ENCODE measurements around the gene CDKN3. TPM values are rescaled to one million over a fixed set of nuclear protein-coding genes. Genes with fewer than 3 reads are reported as not detected.

The CDKN3 gene
- polyA plus RNA-seq, 4 donors = 2.2 to 56.3 (median 13.2) TPM

- H3K4me3 ChIP-seq (ENCODE audit: low read depth in 1 of 3, low read length in 3 of 3) = no peak overlapping the region
- peaks cover 0 to 15% of the 10 kb centered on the region in 2 donors for H3K9me3 ChIP-seq (ENCODE audit: control insufficient read depth in 2 of 2, insufficient read depth in 1 of 2, low read depth in 1 of 2, low read length in 1 of 2)
- whole genome bisulfite sequencing, 3 donors = 63 to 76% (median 65%) methylated on average over 2 of the region's 2 CpGs
- no peaks in the 10 kb centered on the region for H3K27me3 ChIP-seq (ENCODE audit: control insufficient read depth in 3 of 3, insufficient read depth in 3 of 3, low read length in 3 of 3)
- FAIRE-seq (no peak), DNase-seq (no peak)
- H3K36me3 ChIP-seq (ENCODE audit: control insufficient read depth in 3 of 3, insufficient read depth in 2 of 3, low read depth in 1 of 3, low read length in 3 of 3) = no peaks in the 10 kb centered on the region
- H3K27ac ChIP-seq (ENCODE audit: low read depth in 1 of 3, low read length in 2 of 3) = peak overlapping the region in 2 of 3 donors; percentile 4 to 6
- no peaks in the 10 kb centered on the region for H3K4me1 ChIP-seq (ENCODE audit: control insufficient read depth in 3 of 3, insufficient read depth in 2 of 3, low read depth in 1 of 3, low read length in 2 of 3)
These were observed 43.1 kb upstream of the CDKN3 start for GRCh38 chr14:54353694-54354093.

- Histone ChIP-seq H3K4me3 (ENCODE audit: low read depth in 1 of 3, low read length in 3 of 3) (no peak overlapping the region), H3K27ac (ENCODE audit: low read depth in 1 of 3, low read length in 2 of 3) (peak overlapping the region in 2 of 3 donors; percentile 14 to 69), H3K27me3 (ENCODE audit: control insufficient read depth in 3 of 3, insufficient read depth in 3 of 3, low read length in 3 of 3) (no peaks in the 10 kb centered on the region), H3K36me3 (ENCODE audit: control insufficient read depth in 3 of 3, insufficient read depth in 2 of 3, low read depth in 1 of 3, low read length in 3 of 3) (no peaks in the 10 kb centered on the region), H3K9me3 (ENCODE audit: control insufficient read depth in 2 of 2, insufficient read depth in 1 of 2, low read depth in 1 of 2, low read length in 1 of 2) (peaks cover 0 to 15% of the 10 kb centered on the region in 2 donors), H3K4me1 (ENCODE audit: control insufficient read depth in 3 of 3, insufficient read depth in 2 of 3, low read depth in 1 of 3, low read length in 2 of 3) (no peaks in the 10 kb centered on the region)
- peak; percentile 66 to 67 for DNase-seq
- FAIRE-seq = no peak
These were observed 42.7 kb upstream of the CDKN3 start for GRCh38 chr14:54354096-54354495.

GRCh38 chr14:54354968-54355641 is 41.7 kb upstream of the CDKN3 start:
- Histone ChIP-seq H3K27me3 (ENCODE audit: control insufficient read depth in 3 of 3, insufficient read depth in 3 of 3, low read length in 3 of 3) (no peaks in the 10 kb centered on the region), H3K27ac (ENCODE audit: low read depth in 1 of 3, low read length in 2 of 3) (peak overlapping the region in 1 of 3 donors; percentile 14)
- FAIRE-seq = no peak

GRCh38 chr14:54355698-54356097 is 41.1 kb upstream of the CDKN3 start:
- Histone ChIP-seq H3K27me3 (ENCODE audit: control insufficient read depth in 3 of 3, insufficient read depth in 3 of 3, low read length in 3 of 3) (no peaks in the 10 kb centered on the region), H3K36me3 (ENCODE audit: control insufficient read depth in 3 of 3, insufficient read depth in 2 of 3, low read depth in 1 of 3, low read length in 3 of 3) (no peaks in the 10 kb centered on the region), H3K4me1 (ENCODE audit: control insufficient read depth in 3 of 3, insufficient read depth in 2 of 3, low read depth in 1 of 3, low read length in 2 of 3) (no peaks in the 10 kb centered on the region), H3K4me3 (ENCODE audit: low read depth in 1 of 3, low read length in 3 of 3) (no peak overlapping the region), H3K9me3 (ENCODE audit: control insufficient read depth in 2 of 2, insufficient read depth in 1 of 2, low read depth in 1 of 2, low read length in 1 of 2) (peaks cover 0 to 19% of the 10 kb centered on the region in 2 donors), H3K27ac (ENCODE audit: low read depth in 1 of 3, low read length in 2 of 3) (no peak overlapping the region)
- 47 to 77% (median 51%) methylated on average over 2 of the region's 2 CpGs for WGBS, 3 donors
- no peak for FAIRE-seq
- no peak for DNase-seq

More at GRCh38 chr14:54354968-54355641, 41.7 kb upstream of the CDKN3 start:
- no peak for DNase-seq
- no peak overlapping the region for H3K4me3 ChIP-seq (ENCODE audit: low read depth in 1 of 3, low read length in 3 of 3)
- H3K9me3 ChIP-seq (ENCODE audit: control insufficient read depth in 2 of 2, insufficient read depth in 1 of 2, low read depth in 1 of 2, low read length in 1 of 2) = peaks cover 0 to 15% of the 10 kb centered on the region in 2 donors
- H3K4me1 ChIP-seq (ENCODE audit: control insufficient read depth in 3 of 3, insufficient read depth in 2 of 3, low read depth in 1 of 3, low read length in 2 of 3) = no peaks in the 10 kb centered on the region
- no peaks in the 10 kb centered on the region for H3K36me3 ChIP-seq (ENCODE audit: control insufficient read depth in 3 of 3, insufficient read depth in 2 of 3, low read depth in 1 of 3, low read length in 3 of 3)

- Histone ChIP-seq H3K36me3 (ENCODE audit: control insufficient read depth in 3 of 3, insufficient read depth in 2 of 3, low read depth in 1 of 3, low read length in 3 of 3) (no peaks in the 10 kb centered on the region), H3K27ac (ENCODE audit: low read depth in 1 of 3, low read length in 2 of 3) (no peak overlapping the region), H3K27me3 (ENCODE audit: control insufficient read depth in 3 of 3, insufficient read depth in 3 of 3, low read length in 3 of 3) (no peaks in the 10 kb centered on the region), H3K4me1 (ENCODE audit: control insufficient read depth in 3 of 3, insufficient read depth in 2 of 3, low read depth in 1 of 3, low read length in 2 of 3) (no peaks in the 10 kb centered on the region), H3K4me3 (ENCODE audit: low read depth in 1 of 3, low read length in 3 of 3) (no peak overlapping the region), H3K9me3 (ENCODE audit: control insufficient read depth in 2 of 2, insufficient read depth in 1 of 2, low read depth in 1 of 2, low read length in 1 of 2) (peaks cover 0 to 20% of the 10 kb centered on the region in 2 donors)
- 73 to 82% (median 79%) methylated on average over 3 of the region's 3 CpGs for WGBS, 3 donors
- FAIRE-seq (no peak), DNase-seq (no peak)
These were observed 40.6 kb upstream of the CDKN3 start for GRCh38 chr14:54356172-54356571.

GRCh38 chr14:54360667-54361066 is 36.1 kb upstream of the CDKN3 start:
- 87 to 97% (median 93%) methylated on average over 1 of the region's 1 CpG for WGBS, 3 donors

GRCh38 chr14:54362089-54362504 is 34.7 kb upstream of the CDKN3 start:
- 90 to 95% (median 95%) methylated on average over 5 of the region's 5 CpGs for WGBS, 3 donors

More at GRCh38 chr14:54360667-54361066, 36.1 kb upstream of the CDKN3 start:
- Histone ChIP-seq H3K4me3 (ENCODE audit: low read depth in 1 of 3, low read length in 3 of 3) (no peak overlapping the region), H3K36me3 (ENCODE audit: control insufficient read depth in 3 of 3, insufficient read depth in 2 of 3, low read depth in 1 of 3, low read length in 3 of 3) (no peaks in the 10 kb centered on the region), H3K27ac (ENCODE audit: low read depth in 1 of 3, low read length in 2 of 3) (no peak overlapping the region), H3K9me3 (ENCODE audit: control insufficient read depth in 2 of 2, insufficient read depth in 1 of 2, low read depth in 1 of 2, low read length in 1 of 2) (peaks cover 0 to 5% of the 10 kb centered on the region in 2 donors), H3K27me3 (ENCODE audit: control insufficient read depth in 3 of 3, insufficient read depth in 3 of 3, low read length in 3 of 3) (no peaks in the 10 kb centered on the region), H3K4me1 (ENCODE audit: control insufficient read depth in 3 of 3, insufficient read depth in 2 of 3, low read depth in 1 of 3, low read length in 2 of 3) (no peaks in the 10 kb centered on the region)
- FAIRE-seq (no peak), DNase-seq (no peak)

GRCh38 chr14:54362759-54363437 is 33.9 kb upstream of the CDKN3 start:
- H3K4me3 ChIP-seq (ENCODE audit: low read depth in 1 of 3, low read length in 3 of 3) = no peak overlapping the region
- no peak overlapping the region for H3K27ac ChIP-seq (ENCODE audit: low read depth in 1 of 3, low read length in 2 of 3)
- DNase-seq = no peak
- no peak for FAIRE-seq
- 59 to 71% (median 68%) methylated on average over 5 of the region's 5 CpGs for WGBS, 3 donors
- peaks cover 0 to 15% (median 0%) of the 10 kb centered on the region in 3 donors for H3K4me1 ChIP-seq (ENCODE audit: control insufficient read depth in 3 of 3, insufficient read depth in 2 of 3, low read depth in 1 of 3, low read length in 2 of 3)
- H3K36me3 ChIP-seq (ENCODE audit: control insufficient read depth in 3 of 3, insufficient read depth in 2 of 3, low read depth in 1 of 3, low read length in 3 of 3) = no peaks in the 10 kb centered on the region
- peaks cover 0 to 5% of the 10 kb centered on the region in 2 donors for H3K9me3 ChIP-seq (ENCODE audit: control insufficient read depth in 2 of 2, insufficient read depth in 1 of 2, low read depth in 1 of 2, low read length in 1 of 2)
- no peaks in the 10 kb centered on the region for H3K27me3 ChIP-seq (ENCODE audit: control insufficient read depth in 3 of 3, insufficient read depth in 3 of 3, low read length in 3 of 3)

More at GRCh38 chr14:54362089-54362504, 34.7 kb upstream of the CDKN3 start:
- H3K27me3 ChIP-seq (ENCODE audit: control insufficient read depth in 3 of 3, insufficient read depth in 3 of 3, low read length in 3 of 3) = no peaks in the 10 kb centered on the region
- no peak overlapping the region for H3K27ac ChIP-seq (ENCODE audit: low read depth in 1 of 3, low read length in 2 of 3)
- H3K36me3 ChIP-seq (ENCODE audit: control insufficient read depth in 3 of 3, insufficient read depth in 2 of 3, low read depth in 1 of 3, low read length in 3 of 3) = no peaks in the 10 kb centered on the region
- DNase-seq = no peak
- FAIRE-seq = no peak
- H3K4me3 ChIP-seq (ENCODE audit: low read depth in 1 of 3, low read length in 3 of 3) = no peak overlapping the region
- H3K9me3 ChIP-seq (ENCODE audit: control insufficient read depth in 2 of 2, insufficient read depth in 1 of 2, low read depth in 1 of 2, low read length in 1 of 2) = peaks cover 0 to 5% of the 10 kb centered on the region in 2 donors
- peaks cover 0 to 8% (median 0%) of the 10 kb centered on the region in 3 donors for H3K4me1 ChIP-seq (ENCODE audit: control insufficient read depth in 3 of 3, insufficient read depth in 2 of 3, low read depth in 1 of 3, low read length in 2 of 3)

Measured in small intestine (tissue), 7 donors.